Memory B cell (primary cell): ENCODE results near the gene KRT7.
"Not testable (repeated sequence)": the region's sequence is repeated elsewhere in the genome, so short reads cannot be mapped to it uniquely, and the experiment has no call there.

ENCODE experiments used
- ATAC-seq: fragments of 150-1000 bp; cut with Tn5 transposase; 2 replicates; pipeline ENCODE4 v1.10.0; 2021; ENCODE audit warnings: low read depth, mild to moderate bottlenecking, moderate library complexity
- DNase-seq, 2 donors: peaks; one replicate each; pipeline ENCODE4 v3.0.0; 2022; ENCODE audit warnings: low spot score in 2 of 2
- H3K27ac Mint-ChIP-seq: one replicate; pipeline ENCODE4 v1.8.0; 2022; ENCODE audit warnings: mild to moderate bottlenecking, moderate library complexity, mixed read lengths
- H3K27me3 Mint-ChIP-seq: one replicate; pipeline ENCODE4 v1.8.0; 2022; ENCODE audit warnings: mixed read lengths
- H3K36me3 Mint-ChIP-seq: one replicate; pipeline ENCODE4 v1.8.0; 2022; ENCODE audit warnings: mild to moderate bottlenecking, mixed read lengths
- H3K4me1 Mint-ChIP-seq: one replicate; pipeline ENCODE4 v1.8.0; 2022; ENCODE audit warnings: mixed read lengths
- H3K4me3 Mint-ChIP-seq: one replicate; pipeline ENCODE4 v1.8.0; 2022; ENCODE audit warnings: mild to moderate bottlenecking, moderate library complexity, mixed read lengths
- H3K9me3 Mint-ChIP-seq: one replicate; pipeline ENCODE4 v1.8.0; 2022; ENCODE audit warnings: mixed read lengths

The KRT7 gene

DNA sequence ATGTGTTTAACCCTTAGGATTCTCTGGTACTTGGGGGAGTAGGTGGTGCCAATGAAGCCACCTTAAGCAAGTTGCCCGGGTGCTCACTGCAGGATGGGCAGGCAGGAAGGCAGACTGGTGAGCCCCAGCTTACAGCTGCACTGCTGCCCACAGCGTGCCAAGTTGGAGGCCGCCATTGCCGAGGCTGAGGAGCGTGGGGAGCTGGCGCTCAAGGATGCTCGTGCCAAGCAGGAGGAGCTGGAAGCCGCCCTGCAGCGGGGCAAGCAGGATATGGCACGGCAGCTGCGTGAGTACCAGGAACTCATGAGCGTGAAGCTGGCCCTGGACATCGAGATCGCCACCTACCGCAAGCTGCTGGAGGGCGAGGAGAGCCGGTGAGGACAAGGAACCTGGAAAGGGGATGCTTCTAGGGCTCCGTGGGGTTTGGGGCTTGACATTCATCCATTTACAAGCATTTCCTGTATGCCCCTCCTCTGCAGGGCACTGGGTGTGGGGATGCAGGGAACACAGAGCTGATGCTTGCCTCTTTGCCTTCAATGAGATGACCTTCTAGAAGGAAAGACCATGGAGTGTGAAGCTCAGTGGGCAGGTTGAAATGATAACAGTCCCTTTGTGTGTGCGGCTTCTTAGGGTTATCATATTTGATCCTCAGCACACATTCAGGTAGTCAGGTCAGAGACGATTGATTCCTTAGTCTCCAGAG is 12.4 kb downstream of the KRT7 start:
- peaks cover 24% of the 10 kb centered on the region for H3K27me3 Mint-ChIP-seq
- H3K36me3 Mint-ChIP-seq: no peaks in the 10 kb centered on the region
- H3K4me1 Mint-ChIP-seq: peaks cover 13% of the 10 kb centered on the region
- no peak overlapping the region for H3K4me3 Mint-ChIP-seq
- H3K27ac Mint-ChIP-seq: no peak overlapping the region
- no peak for DNase-seq
- no peak for ATAC-seq
- H3K9me3 Mint-ChIP-seq: no peaks in the 10 kb centered on the region

DNA sequence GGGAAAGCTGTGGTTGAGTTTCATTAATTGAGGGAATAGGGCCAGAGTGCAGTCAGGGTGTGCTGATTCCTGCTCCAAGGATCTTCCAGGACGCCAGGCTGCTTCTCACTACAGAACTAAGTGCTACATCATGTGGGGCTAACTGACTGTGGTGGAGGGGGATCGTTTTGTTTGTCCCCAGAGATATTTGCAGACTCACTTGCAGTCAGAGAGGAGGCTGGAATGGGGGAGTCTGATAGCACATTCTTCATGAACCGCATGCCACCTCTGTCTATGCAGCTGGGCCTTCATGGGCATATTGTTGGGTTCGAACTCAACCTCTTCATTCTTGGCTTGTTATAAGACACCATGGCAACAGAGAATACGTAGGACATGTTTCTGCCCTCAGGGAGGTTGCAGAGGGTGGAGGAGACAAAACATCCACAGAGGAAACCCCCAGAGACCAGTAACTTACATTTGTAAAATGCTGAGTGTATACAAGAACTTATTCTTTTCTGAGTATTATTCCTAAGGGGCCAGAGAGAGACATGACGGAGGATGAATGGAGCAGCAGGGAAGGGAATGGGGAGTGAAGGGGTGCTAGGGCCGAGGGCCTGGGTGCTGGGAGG is 13.0 kb downstream of the KRT7 start:
- Mint-ChIP-seq H3K27me3 (peaks cover 26% of the 10 kb centered on the region), H3K4me1 (peaks cover 13% of the 10 kb centered on the region), H3K36me3 (no peaks in the 10 kb centered on the region), H3K9me3 (no peaks in the 10 kb centered on the region), H3K4me3 (no peak overlapping the region), H3K27ac (no peak overlapping the region)
- ATAC-seq: no peak
- no peak for DNase-seq

DNA sequence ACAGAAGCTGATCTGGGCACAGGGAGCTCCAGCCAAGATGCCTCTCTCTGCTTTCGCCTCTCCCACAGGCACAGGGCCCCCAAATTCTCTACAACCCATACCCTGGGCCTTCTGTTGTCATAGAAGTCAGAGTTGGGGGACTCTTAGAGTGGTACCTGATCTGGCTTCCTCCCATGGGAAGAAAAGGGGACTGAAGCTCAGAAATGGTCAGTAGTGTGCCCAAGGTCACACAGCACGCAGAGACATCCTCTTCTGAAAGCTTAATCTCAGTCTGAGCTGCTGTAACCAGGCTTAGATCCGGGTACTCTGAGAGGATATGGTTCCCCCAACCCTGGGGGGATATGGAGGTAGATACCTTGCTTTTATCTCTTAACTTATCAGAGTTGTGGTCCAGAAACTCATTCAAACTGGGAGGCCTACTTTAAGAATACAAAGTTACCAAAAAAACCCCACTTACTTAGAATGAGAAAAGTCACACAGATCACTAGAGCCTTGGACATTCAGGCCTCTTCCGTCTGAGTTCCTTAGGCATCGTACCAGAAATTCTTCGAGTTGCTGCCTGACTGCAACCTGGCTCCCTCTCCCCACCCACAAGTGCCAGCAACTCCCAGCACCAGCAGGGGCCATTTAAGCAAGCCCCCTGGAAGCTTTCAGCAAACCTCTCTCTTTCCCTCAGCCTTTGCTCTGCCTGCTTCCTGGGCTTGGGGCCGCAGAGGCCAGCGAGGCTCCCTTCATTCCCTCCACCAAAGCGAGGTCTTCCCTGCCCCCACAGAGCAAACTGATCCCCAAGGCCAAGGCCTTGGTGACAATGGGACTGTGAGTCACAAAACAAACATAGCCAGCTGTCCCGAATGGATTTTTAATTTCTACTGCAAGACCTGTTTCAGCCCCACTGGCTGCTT is 13.9 kb downstream of the KRT7 start:
- DNase-seq: no peak
- H3K4me3 Mint-ChIP-seq: no peak overlapping the region
- no peak for ATAC-seq

DNA sequence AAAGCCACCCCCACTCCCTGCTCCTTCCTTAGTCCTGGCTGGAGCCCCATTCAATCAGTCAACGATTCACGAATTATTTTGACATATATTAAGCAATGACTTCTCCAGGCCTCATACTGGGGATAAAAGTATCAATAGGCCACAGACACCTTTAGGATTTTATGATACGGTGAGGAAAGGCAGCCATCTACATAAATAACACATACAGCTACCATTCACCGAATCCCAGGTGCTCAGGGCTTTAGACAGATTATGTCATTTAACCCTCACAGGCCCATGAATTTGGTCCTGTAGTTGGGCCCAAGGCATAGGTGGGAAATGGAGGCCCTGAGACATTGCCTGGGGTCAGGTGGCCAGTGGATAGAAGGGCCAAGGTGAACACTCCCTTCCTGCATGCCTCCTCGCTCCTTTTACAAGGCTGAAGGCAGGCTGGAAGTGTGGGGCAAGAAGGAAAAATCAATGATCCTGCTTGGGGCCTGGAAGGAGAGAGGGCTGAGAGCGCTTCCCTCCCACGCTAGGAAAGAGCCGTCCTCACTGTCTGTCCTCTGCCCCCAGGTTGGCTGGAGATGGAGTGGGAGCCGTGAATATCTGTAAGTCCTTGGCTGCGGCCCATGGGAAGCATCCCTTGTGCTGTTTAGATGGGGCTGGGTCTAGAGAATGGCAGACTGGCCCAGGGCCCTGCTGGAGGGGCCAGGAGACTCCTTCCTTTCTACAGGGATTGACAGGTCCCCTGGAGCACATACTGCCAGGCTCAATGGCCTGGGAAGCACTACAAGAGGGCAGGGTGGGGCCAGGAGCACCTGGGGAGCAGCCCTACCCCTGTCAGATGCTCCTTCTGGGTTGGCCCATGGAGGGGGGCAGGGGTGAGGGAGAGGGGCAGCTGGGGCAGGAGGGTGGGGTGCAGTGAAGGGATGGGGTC is 14.8 kb downstream of the KRT7 start:
- no peak for DNase-seq
- no peaks in the 10 kb centered on the region for H3K36me3 Mint-ChIP-seq
- peaks cover 25% of the 10 kb centered on the region for H3K27me3 Mint-ChIP-seq
- ATAC-seq: no peak
- no peak overlapping the region for H3K4me3 Mint-ChIP-seq
- no peak overlapping the region for H3K27ac Mint-ChIP-seq
- peaks cover 13% of the 10 kb centered on the region for H3K4me1 Mint-ChIP-seq
- no peaks in the 10 kb centered on the region for H3K9me3 Mint-ChIP-seq

More for the DNA sequence above, 13.9 kb downstream of the KRT7 start:
- Mint-ChIP-seq H3K36me3 (no peaks in the 10 kb centered on the region), H3K27me3 (peaks cover 25% of the 10 kb centered on the region), H3K4me1 (peaks cover 13% of the 10 kb centered on the region), H3K27ac (no peak overlapping the region), H3K9me3 (no peaks in the 10 kb centered on the region)

DNA sequence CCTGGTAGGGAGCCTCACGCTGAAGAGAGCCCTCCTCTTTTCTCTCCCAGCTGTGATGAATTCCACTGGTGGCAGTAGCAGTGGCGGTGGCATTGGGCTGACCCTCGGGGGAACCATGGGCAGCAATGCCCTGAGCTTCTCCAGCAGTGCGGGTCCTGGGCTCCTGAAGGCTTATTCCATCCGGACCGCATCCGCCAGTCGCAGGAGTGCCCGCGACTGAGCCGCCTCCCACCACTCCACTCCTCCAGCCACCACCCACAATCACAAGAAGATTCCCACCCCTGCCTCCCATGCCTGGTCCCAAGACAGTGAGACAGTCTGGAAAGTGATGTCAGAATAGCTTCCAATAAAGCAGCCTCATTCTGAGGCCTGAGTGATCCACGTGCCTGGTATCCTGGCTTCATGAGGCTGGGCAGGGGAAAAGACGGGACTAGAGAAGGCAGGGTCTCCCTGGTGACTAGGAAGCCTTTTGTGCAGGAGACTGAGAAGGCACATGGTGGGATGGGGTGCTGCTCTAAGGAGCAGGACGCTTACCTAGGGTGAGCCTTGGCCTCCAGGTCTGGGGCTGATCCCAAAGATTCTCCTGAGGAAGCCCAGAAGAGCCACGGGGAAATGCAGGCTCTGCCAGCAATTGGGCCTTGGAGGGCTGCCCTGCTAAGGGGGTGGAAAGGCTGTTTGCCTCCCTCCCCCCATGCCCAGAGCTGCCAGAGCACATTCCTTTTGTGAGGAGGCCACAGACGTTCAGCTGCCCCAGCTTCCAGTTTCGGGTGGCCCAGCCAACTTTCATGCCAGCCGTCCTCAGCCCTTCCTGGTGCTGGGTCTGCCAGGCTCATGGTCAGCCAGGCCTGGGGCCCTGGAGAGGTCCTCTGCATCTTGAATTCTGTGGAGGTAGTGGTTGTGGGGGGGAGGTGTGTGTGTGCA is 15.8 kb downstream of the KRT7 start:
- no peak for DNase-seq
- Mint-ChIP-seq H3K27me3 (peaks cover 25% of the 10 kb centered on the region), H3K4me3 (no peak overlapping the region), H3K27ac (no peak overlapping the region), H3K4me1 (peaks cover 10% of the 10 kb centered on the region), H3K9me3 (no peaks in the 10 kb centered on the region), H3K36me3 (no peaks in the 10 kb centered on the region)
- ATAC-seq: no peak

DNA sequence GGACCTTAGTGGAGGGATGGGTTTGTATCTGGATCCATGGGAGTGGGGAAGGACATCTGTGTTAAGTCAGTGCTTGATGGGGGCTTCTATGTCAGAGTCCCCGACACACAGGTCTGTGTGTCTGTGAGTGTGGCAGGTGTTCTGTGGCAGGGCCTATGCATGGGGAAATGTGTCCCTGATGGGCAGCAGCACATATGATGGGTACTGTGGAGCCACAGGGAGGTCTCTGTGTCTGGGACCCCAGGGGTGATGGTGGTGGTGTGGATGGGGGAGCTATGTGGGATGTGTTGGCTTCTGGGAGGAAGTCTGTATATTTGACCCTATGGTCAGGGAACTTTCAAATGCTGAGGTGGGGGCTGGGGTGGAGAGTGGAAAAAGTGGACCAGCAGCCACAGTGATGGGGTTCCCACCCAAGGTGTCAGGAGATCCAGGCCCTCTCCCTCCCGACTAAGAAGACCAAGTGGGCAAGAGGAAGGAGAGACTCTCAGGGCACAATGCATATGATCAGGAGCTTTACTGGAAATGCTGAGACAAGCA is 16.5 kb downstream of the KRT7 start:
- no peak overlapping the region for H3K27ac Mint-ChIP-seq
- no peaks in the 10 kb centered on the region for H3K9me3 Mint-ChIP-seq
- no peak for DNase-seq
- no peak for ATAC-seq
- no peaks in the 10 kb centered on the region for H3K36me3 Mint-ChIP-seq
- no peak overlapping the region for H3K4me3 Mint-ChIP-seq
- peaks cover 24% of the 10 kb centered on the region for H3K27me3 Mint-ChIP-seq
- peaks cover 5% of the 10 kb centered on the region for H3K4me1 Mint-ChIP-seq

DNA sequence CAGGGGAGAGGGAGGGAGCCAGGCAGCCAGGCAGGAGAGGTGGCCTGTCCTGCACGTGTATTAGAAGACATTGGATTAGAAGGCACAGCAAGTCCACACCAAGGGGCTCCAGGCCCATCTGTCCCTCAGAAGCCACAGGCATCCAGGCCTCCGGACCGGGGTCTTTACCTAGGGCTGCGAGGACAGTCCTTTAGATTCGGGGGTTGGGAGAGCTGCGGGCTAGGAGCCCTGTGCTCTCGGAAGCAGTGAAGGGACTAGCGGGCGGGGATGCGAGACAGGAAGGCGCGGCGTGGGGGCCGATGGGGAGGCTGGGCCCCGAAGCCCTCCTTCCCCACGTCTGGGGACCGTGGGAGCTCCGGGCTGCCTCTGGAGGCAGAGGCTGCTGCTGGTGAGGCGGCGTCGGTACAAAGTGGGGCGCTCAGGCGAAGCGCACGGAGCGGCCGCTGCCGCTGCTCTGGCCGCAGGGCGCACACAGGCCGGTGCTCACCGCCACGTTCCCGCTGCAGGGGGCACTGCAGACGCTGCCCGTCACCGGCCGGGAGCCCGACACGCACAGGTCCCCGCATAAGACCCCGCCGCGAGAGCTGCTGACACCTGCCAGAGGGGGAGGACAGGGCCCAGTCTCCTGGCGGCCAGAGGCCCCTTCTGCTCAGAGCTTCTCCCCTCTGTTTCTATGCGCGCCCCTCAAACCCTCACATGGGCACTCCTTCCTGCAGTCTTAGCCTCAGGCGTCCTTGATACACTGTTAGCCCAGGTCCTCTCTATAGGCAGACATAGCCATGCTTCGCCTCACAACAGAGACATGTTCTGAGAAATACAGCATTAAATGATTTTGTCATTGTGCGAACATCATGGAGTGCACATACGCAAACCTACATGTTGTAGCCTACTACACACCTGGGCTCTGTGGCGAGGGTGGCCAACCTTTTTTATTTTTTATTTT is 17.3 kb downstream of the KRT7 start:
- Mint-ChIP-seq H3K9me3 (no peaks in the 10 kb centered on the region), H3K27ac (no peak overlapping the region), H3K4me1 (peaks cover 5% of the 10 kb centered on the region), H3K36me3 (no peaks in the 10 kb centered on the region), H3K4me3 (no peak overlapping the region), H3K27me3 (peaks cover 24% of the 10 kb centered on the region)
- ATAC-seq: no peak
- no peak for DNase-seq

DNA sequence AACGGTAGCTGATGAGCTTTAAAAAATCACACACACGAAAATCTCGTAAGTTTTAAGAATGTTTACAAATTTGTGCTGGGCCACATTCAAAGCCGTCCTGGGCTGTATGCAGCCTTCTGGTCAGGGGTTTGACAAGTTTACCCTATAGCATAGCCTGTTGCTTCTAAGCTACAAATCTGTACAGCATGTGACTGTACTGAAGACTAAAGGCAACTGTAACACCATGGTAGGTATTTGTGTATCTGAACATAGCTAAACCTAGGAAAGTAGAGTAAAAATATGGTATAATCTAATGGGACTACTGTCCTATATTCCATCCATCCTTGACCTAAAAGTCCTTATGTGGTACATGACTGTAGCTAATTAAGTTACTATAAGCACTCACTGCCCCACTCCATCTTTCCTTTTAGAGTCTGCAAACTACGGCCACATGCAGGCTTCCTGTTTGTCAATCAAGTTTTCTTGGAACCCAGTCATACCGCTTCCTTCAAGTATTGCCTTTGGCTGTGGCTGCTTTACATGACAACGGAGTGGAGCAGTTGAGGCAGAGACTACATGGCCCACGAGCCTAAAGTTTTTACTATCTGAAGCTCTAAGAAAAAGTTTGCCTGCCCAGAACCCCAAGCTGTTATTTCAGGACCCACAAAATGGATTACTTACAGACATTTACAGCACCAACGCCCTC is 18.5 kb downstream of the KRT7 start:
- H3K4me1 Mint-ChIP-seq: peaks cover 5% of the 10 kb centered on the region
- no peak overlapping the region for H3K4me3 Mint-ChIP-seq
- H3K27me3 Mint-ChIP-seq: peaks cover 24% of the 10 kb centered on the region
- DNase-seq (no peak), ATAC-seq (no peak)
- H3K9me3 Mint-ChIP-seq: no peaks in the 10 kb centered on the region
- no peak overlapping the region for H3K27ac Mint-ChIP-seq
- H3K36me3 Mint-ChIP-seq: no peaks in the 10 kb centered on the region

DNA sequence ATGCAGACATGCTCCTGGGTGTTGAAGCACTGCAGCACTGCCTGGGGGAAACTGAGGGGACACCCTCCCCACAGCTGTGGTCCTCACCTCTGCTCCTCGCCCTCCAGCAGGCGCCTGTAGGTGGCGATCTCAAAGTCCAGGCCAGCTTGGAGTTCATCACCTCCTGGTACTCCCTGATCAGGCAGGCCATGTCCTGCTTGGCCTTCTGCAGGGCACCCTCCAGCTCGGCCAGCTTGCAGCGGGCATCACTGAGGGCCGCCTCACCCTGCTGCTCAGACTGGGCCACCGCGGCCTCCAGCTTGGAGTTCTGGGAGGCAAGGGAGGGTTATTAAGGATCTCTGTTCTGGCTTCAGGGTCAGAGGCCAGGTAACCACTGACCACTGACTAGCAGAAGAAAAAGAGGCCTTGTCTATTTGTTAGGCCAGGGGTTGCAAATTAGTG is 19.2 kb downstream of the KRT7 start:
- H3K27ac Mint-ChIP-seq, H3K4me1 Mint-ChIP-seq, ATAC-seq, H3K9me3 Mint-ChIP-seq, H3K4me3 Mint-ChIP-seq, H3K36me3 Mint-ChIP-seq, DNase-seq: not testable (repeated sequence)
- peaks cover 26% of the 10 kb centered on the region for H3K27me3 Mint-ChIP-seq

DNA sequence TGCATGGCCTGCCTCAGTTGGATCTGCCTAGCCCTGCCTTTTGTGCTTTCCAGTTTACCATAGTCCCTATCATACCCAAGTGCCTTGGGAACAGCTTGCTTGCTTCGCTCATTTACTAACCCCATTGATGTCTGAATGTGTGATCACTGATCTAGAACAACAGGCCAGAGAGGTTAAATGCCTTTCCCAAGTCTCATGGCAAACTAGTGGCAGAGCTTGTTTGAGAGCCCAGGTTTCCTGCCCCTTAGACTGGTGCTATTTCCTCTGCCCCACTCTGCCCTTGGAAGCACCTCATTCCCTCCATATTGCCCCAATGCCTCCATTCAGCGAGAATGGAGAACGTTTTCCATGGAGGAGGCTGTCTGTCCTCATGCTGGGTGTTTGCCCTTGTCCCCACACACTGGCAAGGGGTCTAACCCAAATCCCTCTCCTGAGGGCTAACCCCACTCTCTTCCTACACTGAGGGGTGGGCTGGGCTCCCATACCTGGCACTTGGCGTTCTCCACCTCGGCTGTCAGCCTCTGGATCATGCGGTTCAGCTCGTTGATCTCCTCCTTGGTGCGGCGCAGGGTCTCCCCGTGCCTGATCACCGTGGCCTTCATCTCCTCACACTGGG is 19.8 kb downstream of the KRT7 start:
- DNase-seq (no peak), ATAC-seq (no peak)
- H3K4me1 Mint-ChIP-seq: peaks cover 5% of the 10 kb centered on the region
- H3K4me3 Mint-ChIP-seq: no peak overlapping the region
- no peak overlapping the region for H3K27ac Mint-ChIP-seq
- H3K27me3 Mint-ChIP-seq: peaks cover 25% of the 10 kb centered on the region
- no peaks in the 10 kb centered on the region for H3K9me3 Mint-ChIP-seq
- no peaks in the 10 kb centered on the region for H3K36me3 Mint-ChIP-seq
